ENCODE results near the gene ARRDC5. TPM values are rescaled to one million over a fixed set of nuclear protein-coding genes. Genes with fewer than 3 reads are reported as not detected.

Gene ARRDC5
- total and polyA plus RNA-seq, 2 of the 8 experiments (the other 6 are each of a cell fraction or from before 2014, with no cell fraction given) = not detected

GRCh38 chr19:4922530-4923275, 20.0 kb upstream of the ARRDC5 start (continued):
- no peak for TF ChIP-seq EP300 (IDR thresholded peaks at IDR 0.05; ENCODE audit: borderline replicate concordance in 1 of 2, low read depth in 2 of 2, low read length in 2 of 2)

Measured in H1 (cell line).